GM12878 (cell line): ENCODE data around the gene MYO9B. TPM values are rescaled to one million over a fixed set of nuclear protein-coding genes. Genes with fewer than 3 reads are reported as not detected.

Source experiments
- ATF3 ChIP-seq: IDR thresholded peaks from 2 replicates; pipeline ENCODE4 v1.6.1; 2011; ENCODE audit warnings: low read depth, mild to moderate bottlenecking, low read length, moderate library complexity, borderline replicate concordance; ENCODE audit errors: extremely low read depth
- BRCA1 ChIP-seq: IDR thresholded peaks from 2 replicates; pipeline ENCODE4 v1.6.1; 2011; ENCODE audit warnings: low read depth, low read length, improper control_type of control experiment
- E2F8 ChIP-seq: fragments of 450-650 bp; IDR thresholded peaks from 2 replicates; pipeline ENCODE4 v1.6.1; 2018; ENCODE audit warnings: mild to moderate bottlenecking, low read depth, moderate library complexity; ENCODE audit not compliant: partially characterized antibody
- ESRRA ChIP-seq: IDR thresholded peaks from 2 replicates; pipeline ENCODE4 v1.6.1; 2012; ENCODE audit warnings: mild to moderate bottlenecking, low read length, improper control_type of control experiment
- EZH2 ChIP-seq: IDR thresholded peaks from 2 replicates; pipeline ENCODE4 v1.6.1; 2012; ENCODE audit warnings: low read depth, mild to moderate bottlenecking, control low read depth, inconsistent platforms, low read length, borderline replicate concordance; ENCODE audit not compliant: control insufficient read depth
- HDAC6 ChIP-seq: fragments of 200-600 bp; sonication (generic); IDR thresholded peaks from one replicate; pipeline ENCODE4 v1.8.0; 2017; ENCODE audit warnings: antibody characterized with exemption; ENCODE audit not compliant: unreplicated experiment
- IRF5 ChIP-seq: fragments of 450-650 bp; IDR thresholded peaks from 2 replicates; pipeline ENCODE4 v1.6.1; 2017; ENCODE audit warnings: borderline replicate concordance
- MTA3 ChIP-seq: IDR thresholded peaks from 2 replicates; pipeline ENCODE4 v1.6.1; 2012; ENCODE audit warnings: low read length, inconsistent platforms, borderline replicate concordance
- NFIC ChIP-seq: IDR thresholded peaks from 2 replicates; pipeline ENCODE4 v1.6.1; 2012; ENCODE audit warnings: low read depth, mild to moderate bottlenecking, inconsistent platforms, low read length, moderate library complexity
- NFYB ChIP-seq: IDR thresholded peaks from 2 replicates; pipeline ENCODE4 v1.6.1; 2011; ENCODE audit warnings: low read depth, mild to moderate bottlenecking, low read length, improper control_type of control experiment, moderate library complexity; ENCODE audit not compliant: insufficient read depth
- NR2C1 ChIP-seq: fragments of 450-650 bp; IDR thresholded peaks from 2 replicates; pipeline ENCODE4 v1.6.1; 2017; ENCODE audit warnings: antibody characterized with exemption, mild to moderate bottlenecking, moderate library complexity
- PML ChIP-seq: IDR thresholded peaks from 2 replicates; pipeline ENCODE4 v1.6.1; 2012; ENCODE audit warnings: low read length, inconsistent platforms
- RAD21 ChIP-seq: IDR thresholded peaks from 2 replicates; pipeline ENCODE4 v1.6.1; 2011; ENCODE audit warnings: mild to moderate bottlenecking, low read depth, low read length, moderate library complexity; ENCODE audit not compliant: insufficient read depth
- RCOR1 ChIP-seq: conservative IDR thresholded peaks from 2 replicates; pipeline ENCODE4 v1.6.1; 2012; ENCODE audit warnings: low read depth, low read length, improper control_type of control experiment
- SKIL ChIP-seq: fragments of 450-650 bp; IDR thresholded peaks from 2 replicates; pipeline ENCODE4 v1.6.1; 2017; ENCODE audit warnings: mild to moderate bottlenecking, low read depth, inconsistent platforms; ENCODE audit not compliant: poor library complexity, severe bottlenecking
- SUZ12 ChIP-seq: fragments of 200-600 bp; sonication (generic); IDR thresholded peaks from one replicate; pipeline ENCODE4 v1.6.1; 2018; ENCODE audit warnings: antibody characterized with exemption, mild to moderate bottlenecking; ENCODE audit not compliant: unreplicated experiment
- ZBTB33 ChIP-seq: fragments of 450-650 bp; IDR thresholded peaks from 2 replicates; pipeline ENCODE4 v1.6.1; 2017; ENCODE audit warnings: mild to moderate bottlenecking
- polyA plus RNA-seq, 11 experiments: library from polyadenylated mRNA; depleted of rRNA in 4 of 11; unstranded in 6 of 11; stranded (reverse) in 5 of 11; fragments of >200 nt; fragmentation: Nextera tagmentation in 4 of 11; fragmentation: Illumina TruSeq in 1 of 11; extraction: Ambion mirVana in 4 of 11; extraction: Trizol in 1 of 11; gene quantifications; 1 replicate in 1 of 11; 2 replicates in 10 of 11; pipeline versions ENCODE4 v1.2.1 to v1.2.3, GENCODE V29; 2011 to 2016; ENCODE audit warnings: inconsistent platforms in 2 of 11, missing spikeins in 2 of 11, low read depth in 1 of 11
- total RNA-seq, 4 experiments: library from RNA; depleted of rRNA in 3 of 4; stranded (reverse); fragments of >200 nt in 3 of 4; fragmentation: Illumina TruSeq in 1 of 4; extraction: Trizol in 1 of 4; gene quantifications; 2 replicates each; pipeline versions ENCODE4 v1.2.1 to v1.2.3, GENCODE V29; 2013 to 2021

The MYO9B gene
- total and polyA plus RNA-seq, 10 of the 15 experiments (the other 5 are each of a cell fraction or from before 2014, with no cell fraction given) = 5.4 to 165 (median 45.8) TPM

- TF ChIP-seq SKIL = no peak
- no peak for TF ChIP-seq ZBTB33
- no peak for TF ChIP-seq IRF5
- no peak for TF ChIP-seq BRCA1
- no peak for TF ChIP-seq HDAC6
- peak; percentile 85; the same call in 1 of the 2 replicates for TF ChIP-seq PML
- TF ChIP-seq SUZ12 = no peak
- TF ChIP-seq NFYB = no peak
- TF ChIP-seq ESRRA = no peak
- peak; percentile 92 for TF ChIP-seq E2F8
- no peak for TF ChIP-seq RAD21
- peak; percentile 91 for TF ChIP-seq NR2C1
- no peak; the same call in 1 of the 2 replicates for TF ChIP-seq MTA3
- TF ChIP-seq RCOR1 = no peak
- TF ChIP-seq NFIC = no peak; the same call in 1 of the 2 replicates
- TF ChIP-seq ATF3 = no peak
- TF ChIP-seq EZH2 = no peak
These were observed 139.8 kb downstream of the MYO9B start, which contains the start of gene USE1 (continued) for GRCh38 chr19:17215127-17215971.
